ENCODE measurements around the gene GPR34.

Gene GPR34

GRCh38 chrX:41734530-41734929 is 45.8 kb downstream of the GPR34 start:
- no peak for DNase-seq (ENCODE audit: low read depth in 2 of 2)

DNA sequence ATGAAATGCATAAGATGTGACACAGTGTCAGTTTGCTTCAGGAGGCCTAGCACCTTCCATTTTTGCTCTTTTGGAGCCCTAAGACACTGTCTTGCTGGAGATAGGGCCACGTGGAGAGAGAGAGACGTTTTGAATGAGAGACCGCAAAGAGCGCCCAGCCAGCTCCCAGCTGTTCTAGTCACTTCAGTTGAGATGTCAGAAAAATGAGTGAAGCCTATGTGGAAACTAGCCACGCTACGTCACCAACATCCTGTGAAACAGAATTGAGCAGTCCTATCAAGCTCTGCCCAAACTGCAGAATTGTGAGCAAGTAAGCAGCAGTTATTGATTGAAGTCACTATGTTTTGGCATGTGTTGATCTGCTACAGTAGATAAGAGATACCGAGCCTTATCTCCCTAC is 48.3 kb downstream of the GPR34 start:
- DNase-seq (ENCODE audit: low read depth in 2 of 2), result no peak

GRCh38 chrX:41739871-41740270 is 51.1 kb downstream of the GPR34 start:
- DNase-seq (ENCODE audit: low read depth in 2 of 2), result no peak

Data from stimulated activated CD8-positive, alpha-beta memory T cell treated with anti-CD3 and anti-CD28 coated beads, Interleukin-15, amount 100 ng/mL, for 4 hours (primary cell).